ENCODE measurements around the gene PKHD1. TPM values are rescaled to one million over a fixed set of nuclear protein-coding genes. Genes with fewer than 3 reads are reported as not detected.

Gene PKHD1
- total and polyA plus RNA-seq, 2 donors (not counting 1 experiment from before 2014, with no cell fraction given), result not detected

GRCh38 chr6:51843456-51844056 lies 243.9 kb downstream of the PKHD1 start:
- peaks cover 7% of the 10 kb centered on the region for H3K27me3 Mint-ChIP-seq
- CTCF ChIA-PET, result no interaction called here
- H3K27ac ChIP-seq (ENCODE audit: low read length in 2 of 2), result no peak overlapping the region
- no peaks in the 10 kb centered on the region for H3K27me3 ChIP-seq (replicated peaks in 1 of 4; ENCODE audit: control extremely low read depth in 1 of 4, control insufficient read depth in 3 of 4, insufficient read depth in 4 of 4, low read length in 3 of 4)
- no peaks in the 10 kb centered on the region for H3K4me1 Mint-ChIP-seq
- H3K27ac Mint-ChIP-seq, result no peak overlapping the region
- H3K9me3 ChIP-seq (ENCODE audit: control extremely low read depth in 1 of 3, control insufficient read depth in 2 of 3, insufficient read depth in 1 of 3, low read length in 2 of 3), result peaks cover 0 to 3% (median 0%) of the 10 kb centered on the region in 3 donors
- H3K9me3 Mint-ChIP-seq (ENCODE audit: insufficient read depth), result no peaks in the 10 kb centered on the region
- ATAC-seq (ENCODE audit: low read depth), result no peak
- TF ChIP-seq EZH2 (IDR thresholded peaks at IDR 0.05; ENCODE audit: borderline replicate concordance, insufficient read depth, low read depth, low read length, poor library complexity, severe bottlenecking) (no peak), CTCF (IDR thresholded peaks at IDR 0.05) (no peak)
- no peak for DNase-seq
- H4K20me1 ChIP-seq (ENCODE audit: control insufficient read depth, insufficient read depth, low read length, poor library complexity, severe bottlenecking), result no peaks in the 10 kb centered on the region
- H3K9ac ChIP-seq (ENCODE audit: low read length), result no peak overlapping the region
- H3K4me3 ChIP-seq (ENCODE audit: control extremely low read depth in 1 of 5, extremely low read depth in 1 of 5, insufficient read depth in 1 of 5, low read depth in 2 of 5, low read length in 4 of 5), result no peak overlapping the region
- no peak overlapping the region for H3K4me3 Mint-ChIP-seq
- no peaks in the 10 kb centered on the region for H3K36me3 ChIP-seq (replicated peaks in 1 of 2; ENCODE audit: control extremely low read depth in 1 of 2, control insufficient read depth in 1 of 2, extremely low read depth in 1 of 2, insufficient read depth in 2 of 2, low read length in 1 of 2)
- POLR2A ChIA-PET, result no interaction called here
- intact Hi-C loops (cut with micrococcal nuclease), result no loop called here
- no peaks in the 10 kb centered on the region for H3K79me2 ChIP-seq (ENCODE audit: control insufficient read depth, insufficient read depth, low read length)
- H2AFZ ChIP-seq (ENCODE audit: insufficient read depth, low read depth, low read length, poor library complexity, severe bottlenecking), result no peak overlapping the region
- H3K4me2 ChIP-seq (replicated peaks; ENCODE audit: low read depth, low read length, poor library complexity, severe bottlenecking), result no peak overlapping the region
- 94% methylated on average over 4 of the region's 5 CpGs for WGBS (ENCODE audit: insufficient coverage)
- H3K4me1 ChIP-seq (ENCODE audit: control insufficient read depth in 2 of 2, insufficient read depth in 2 of 2, low read length in 2 of 2), result no peaks in the 10 kb centered on the region

- no peak for ATAC-seq (ENCODE audit: low read depth)
- Mint-ChIP-seq H3K27ac (no peak overlapping the region), H3K27me3 (peaks cover 7% of the 10 kb centered on the region), H3K4me1 (no peaks in the 10 kb centered on the region), H3K4me3 (no peak overlapping the region), H3K9me3 (ENCODE audit: insufficient read depth) (no peaks in the 10 kb centered on the region)
- Histone ChIP-seq H3K9me3 (ENCODE audit: control extremely low read depth in 1 of 3, control insufficient read depth in 2 of 3, insufficient read depth in 1 of 3, low read length in 2 of 3) (peaks cover 0 to 3% (median 0%) of the 10 kb centered on the region in 3 donors), H3K79me2 (ENCODE audit: control insufficient read depth, insufficient read depth, low read length) (no peaks in the 10 kb centered on the region), H3K4me3 (ENCODE audit: control extremely low read depth in 1 of 5, extremely low read depth in 1 of 5, insufficient read depth in 1 of 5, low read depth in 2 of 5, low read length in 4 of 5) (no peak overlapping the region), H3K27ac (ENCODE audit: low read length in 2 of 2) (no peak overlapping the region), H3K27me3 (replicated peaks in 1 of 4; ENCODE audit: control extremely low read depth in 1 of 4, control insufficient read depth in 3 of 4, insufficient read depth in 4 of 4, low read length in 3 of 4) (no peaks in the 10 kb centered on the region), H3K36me3 (replicated peaks in 1 of 2; ENCODE audit: control extremely low read depth in 1 of 2, control insufficient read depth in 1 of 2, extremely low read depth in 1 of 2, insufficient read depth in 2 of 2, low read length in 1 of 2) (no peaks in the 10 kb centered on the region), H4K20me1 (ENCODE audit: control insufficient read depth, insufficient read depth, low read length, poor library complexity, severe bottlenecking) (no peaks in the 10 kb centered on the region), H3K4me1 (ENCODE audit: control insufficient read depth in 2 of 2, insufficient read depth in 2 of 2, low read length in 2 of 2) (no peaks in the 10 kb centered on the region), H3K9ac (ENCODE audit: low read length) (no peak overlapping the region), H3K4me2 (replicated peaks; ENCODE audit: low read depth, low read length, poor library complexity, severe bottlenecking) (no peak overlapping the region), H2AFZ (ENCODE audit: insufficient read depth, low read depth, low read length, poor library complexity, severe bottlenecking) (no peak overlapping the region)
- CTCF ChIA-PET, result no interaction called here
- intact Hi-C loops (cut with micrococcal nuclease), result no loop called here
- WGBS (ENCODE audit: insufficient coverage), result 100% methylated on average over 5 of the region's 8 CpGs
- TF ChIP-seq EZH2 (IDR thresholded peaks at IDR 0.05; ENCODE audit: borderline replicate concordance, insufficient read depth, low read depth, low read length, poor library complexity, severe bottlenecking), result no peak
- TF ChIP-seq CTCF (IDR thresholded peaks at IDR 0.05), result no peak
- no peak for DNase-seq
- POLR2A ChIA-PET, result no interaction called here
These were observed 244.5 kb downstream of the PKHD1 start for GRCh38 chr6:51842804-51843378.

Data from B cell (primary cell).